BE2C (cell line): ENCODE results near the gene P2RX6.
A peak's percentile ranks its signal among the peaks of the same experiment; 100 is the strongest.

Experiments
- DNase-seq: peaks from one replicate; pipeline ENCODE4 v3.0.0-alpha.2; 2020
- H3K27me3 ChIP-seq: fragments of 250-450 bp; sonication (Bioruptor Pico); 2 replicates; pipeline ENCODE4 v1.5.1; 2020; ENCODE audit warnings: mild to moderate bottlenecking
- H3K36me3 ChIP-seq: fragments of 250-450 bp; sonication (Bioruptor Pico); 2 replicates; pipeline ENCODE4 v1.5.1; 2020; ENCODE audit warnings: mild to moderate bottlenecking
- H3K4me1 ChIP-seq: fragments of 250-450 bp; sonication (Bioruptor Pico); 2 replicates; pipeline ENCODE4 v1.5.1; 2020
- H3K4me3 ChIP-seq: 2 replicates; pipeline ENCODE4 v1.5.1; 2011; ENCODE audit warnings: low read depth, low read length
- H3K9me3 ChIP-seq: fragments of 250-450 bp; sonication (Bioruptor Pico); 2 replicates; pipeline ENCODE4 v1.5.1; 2020
- TF ChIP-seq, protein P1 (sequence below): IDR thresholded peaks from 2 replicates; pipeline ENCODE4 v1.5.1; 2012; ENCODE audit warnings: mild to moderate bottlenecking, low read depth, low read length

P2RX6 gene

GRCh38 chr22:21030621-21031544, 15.9 kb downstream of the P2RX6 start:
- TF ChIP-seq, protein P1, sequence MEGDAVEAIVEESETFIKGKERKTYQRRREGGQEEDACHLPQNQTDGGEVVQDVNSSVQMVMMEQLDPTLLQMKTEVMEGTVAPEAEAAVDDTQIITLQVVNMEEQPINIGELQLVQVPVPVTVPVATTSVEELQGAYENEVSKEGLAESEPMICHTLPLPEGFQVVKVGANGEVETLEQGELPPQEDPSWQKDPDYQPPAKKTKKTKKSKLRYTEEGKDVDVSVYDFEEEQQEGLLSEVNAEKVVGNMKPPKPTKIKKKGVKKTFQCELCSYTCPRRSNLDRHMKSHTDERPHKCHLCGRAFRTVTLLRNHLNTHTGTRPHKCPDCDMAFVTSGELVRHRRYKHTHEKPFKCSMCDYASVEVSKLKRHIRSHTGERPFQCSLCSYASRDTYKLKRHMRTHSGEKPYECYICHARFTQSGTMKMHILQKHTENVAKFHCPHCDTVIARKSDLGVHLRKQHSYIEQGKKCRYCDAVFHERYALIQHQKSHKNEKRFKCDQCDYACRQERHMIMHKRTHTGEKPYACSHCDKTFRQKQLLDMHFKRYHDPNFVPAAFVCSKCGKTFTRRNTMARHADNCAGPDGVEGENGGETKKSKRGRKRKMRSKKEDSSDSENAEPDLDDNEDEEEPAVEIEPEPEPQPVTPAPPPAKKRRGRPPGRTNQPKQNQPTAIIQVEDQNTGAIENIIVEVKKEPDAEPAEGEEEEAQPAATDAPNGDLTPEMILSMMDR, result no peak
- no peaks in the 10 kb centered on the region for H3K36me3 ChIP-seq
- H3K4me1 ChIP-seq, result peaks cover 9% of the 10 kb centered on the region
- H3K9me3 ChIP-seq, result no peaks in the 10 kb centered on the region
- H3K27me3 ChIP-seq, result no peaks in the 10 kb centered on the region
- no peak for DNase-seq
- H3K4me3 ChIP-seq, result no peak overlapping the region

- TF ChIP-seq, protein P1, result no peak
- Histone ChIP-seq H3K9me3 (no peaks in the 10 kb centered on the region), H3K4me3 (peak overlapping the region; percentile 45; the same call in 1 of the 2 replicates), H3K36me3 (no peaks in the 10 kb centered on the region), H3K4me1 (peaks cover 9% of the 10 kb centered on the region), H3K27me3 (no peaks in the 10 kb centered on the region)
- DNase-seq, result no peak
Observed at GRCh38 chr22:21031545-21032036, 16.6 kb downstream of the P2RX6 start.

- Histone ChIP-seq H3K27me3 (no peaks in the 10 kb centered on the region), H3K36me3 (no peaks in the 10 kb centered on the region), H3K9me3 (no peaks in the 10 kb centered on the region), H3K4me1 (peaks cover 4% of the 10 kb centered on the region), H3K4me3 (peak within 1 kb of the TSS; percentile 45)
- peak; percentile 44 for DNase-seq
- TF ChIP-seq, protein P1, result no peak
Observed at GRCh38 chr22:21032037-21032867, 17.3 kb downstream of the P2RX6 start, which contains the start of gene SLC7A4. SLC7A4 (minus strand) TSS chr22:21032561; CDS start chr22:21031812, 749 bp downstream.

GRCh38 chr22:21032868-21033688, 18.1 kb downstream of the P2RX6 start:
- TF ChIP-seq, protein P1, result no peak
- peaks cover 7% of the 10 kb centered on the region for H3K4me1 ChIP-seq
- H3K9me3 ChIP-seq, result no peaks in the 10 kb centered on the region
- DNase-seq, result no peak
- no peaks in the 10 kb centered on the region for H3K27me3 ChIP-seq
- H3K4me3 ChIP-seq, result 0 out of 2 replicates have a peak overlapping the region, but pooled peaks have one; percentile 45
- H3K36me3 ChIP-seq, result no peaks in the 10 kb centered on the region

- Histone ChIP-seq H3K36me3 (no peaks in the 10 kb centered on the region), H3K9me3 (no peaks in the 10 kb centered on the region), H3K4me3 (no peak overlapping the region), H3K4me1 (peaks cover 7% of the 10 kb centered on the region), H3K27me3 (no peaks in the 10 kb centered on the region)
- no peak for DNase-seq
- TF ChIP-seq, protein P1, result no peak
Observed at GRCh38 chr22:21033895-21034294, 18.9 kb downstream of the P2RX6 start.
